Measurements from ENCODE around the gene CTU2.

CTU2 gene

DNA sequence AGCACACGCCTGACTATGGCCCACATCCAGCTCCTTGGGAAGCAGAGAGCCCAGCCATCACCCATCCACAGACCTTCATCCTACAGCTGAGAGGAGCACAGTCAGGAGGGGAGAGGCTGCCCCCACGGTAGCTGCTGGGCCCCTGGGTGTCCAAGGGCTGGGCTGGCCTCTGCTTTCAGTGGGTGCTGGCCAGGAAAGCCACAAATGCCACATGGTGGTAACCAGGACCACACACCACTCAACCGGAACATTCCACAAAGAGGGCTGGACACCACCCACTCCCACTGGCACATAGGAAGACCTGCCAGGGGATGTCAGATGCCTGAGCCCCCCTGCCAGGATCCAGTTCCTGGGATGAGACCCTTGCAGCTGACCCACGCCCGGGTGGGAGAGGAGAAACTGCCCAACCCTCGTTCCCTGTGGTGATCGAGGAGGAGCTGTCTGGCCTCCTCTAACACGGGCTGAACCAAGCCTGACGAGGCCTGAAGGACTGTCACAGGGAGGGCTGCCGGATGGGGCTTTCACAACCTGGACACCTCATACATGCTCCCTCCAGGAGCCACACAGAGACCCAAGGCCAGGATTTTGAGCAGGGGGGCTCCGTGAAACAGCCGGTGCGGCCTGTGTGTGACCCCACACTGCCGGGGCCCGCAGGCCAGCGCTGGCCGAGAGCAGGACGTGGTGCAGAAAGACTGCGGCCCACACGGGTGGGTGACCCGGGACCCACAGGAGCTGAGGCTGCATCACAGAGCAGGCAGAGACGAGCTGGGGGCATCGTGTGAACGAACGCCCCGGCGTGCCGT, 48.0 kb downstream of the CTU2 start:
- no peak for DNase-seq (ENCODE audit: insufficient read length, low spot score)
- no peak for TF ChIP-seq TAF1 (IDR thresholded peaks at IDR 0.05; ENCODE audit: low read depth, low read length)
- no peak for TF ChIP-seq PAX5 (IDR thresholded peaks at IDR 0.05; ENCODE audit: insufficient read depth, low read length, severe bottlenecking)
- TF ChIP-seq POU2F2 (IDR thresholded peaks at IDR 0.05; ENCODE audit: low read depth, low read length) = no peak
- TF ChIP-seq POLR2AphosphoS5 (IDR thresholded peaks at IDR 0.05; ENCODE audit: low read depth, low read length) = no peak
- no peak for TF ChIP-seq POLR2A (IDR thresholded peaks at IDR 0.05; ENCODE audit: low read depth, low read length)
- no peak for TF ChIP-seq SPI1 (IDR thresholded peaks at IDR 0.05; ENCODE audit: low read depth, low read length)
- no peak for FAIRE-seq

DNA sequence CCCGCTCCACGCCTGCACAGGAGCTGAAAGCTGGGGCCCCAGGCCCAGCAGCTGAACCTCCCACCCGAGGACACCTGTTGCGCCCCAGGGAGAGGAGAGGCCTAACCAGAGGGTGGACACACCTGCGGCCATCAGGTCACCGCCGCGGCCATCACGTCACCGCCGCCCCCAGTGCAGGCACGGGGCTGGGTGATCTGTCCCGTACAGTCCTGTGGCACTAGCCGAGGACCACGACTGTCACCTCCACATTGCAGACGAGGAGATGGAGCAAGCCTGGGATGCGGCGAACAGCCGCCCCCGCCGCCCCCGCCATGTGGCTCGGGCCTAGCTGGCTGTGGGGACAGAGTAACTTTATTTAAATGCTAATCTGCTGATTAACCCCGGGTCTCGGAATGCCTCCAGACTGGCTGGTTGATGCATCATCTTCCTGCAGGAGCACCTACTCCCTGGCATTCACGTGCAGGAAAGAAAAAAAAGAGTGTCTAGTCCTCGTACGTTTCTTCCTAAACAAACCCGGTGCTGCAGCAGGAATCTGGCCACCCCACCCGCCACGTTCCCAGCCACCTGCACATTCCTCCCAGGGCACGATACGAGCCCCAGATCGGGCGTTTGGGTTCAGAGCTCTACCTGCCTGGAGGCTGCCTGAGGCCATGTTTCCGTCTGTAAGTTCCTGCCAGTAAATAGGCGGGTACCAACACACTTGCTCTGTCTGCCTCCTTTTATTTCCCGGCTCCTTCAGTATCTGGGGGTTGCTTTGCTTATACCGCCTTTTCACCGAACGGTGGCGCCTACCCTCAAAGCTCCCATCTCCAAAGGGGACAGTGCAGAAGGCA, 48.8 kb downstream of the CTU2 start:
- no peak for TF ChIP-seq POLR2A (IDR thresholded peaks at IDR 0.05; ENCODE audit: low read depth, low read length)
- no peak for TF ChIP-seq PAX5 (IDR thresholded peaks at IDR 0.05; ENCODE audit: insufficient read depth, low read length, severe bottlenecking)
- no peak for TF ChIP-seq SPI1 (IDR thresholded peaks at IDR 0.05; ENCODE audit: low read depth, low read length)
- no peak for TF ChIP-seq POLR2AphosphoS5 (IDR thresholded peaks at IDR 0.05; ENCODE audit: low read depth, low read length)
- no peak for TF ChIP-seq POU2F2 (IDR thresholded peaks at IDR 0.05; ENCODE audit: low read depth, low read length)
- no peak for TF ChIP-seq TAF1 (IDR thresholded peaks at IDR 0.05; ENCODE audit: low read depth, low read length)
- no peak for FAIRE-seq
- DNase-seq (ENCODE audit: insufficient read length, low spot score) = no peak

GRCh38 chr16:88755745-88756443, 49.6 kb downstream of the CTU2 start:
- DNase-seq (ENCODE audit: insufficient read length, low spot score) = no peak
- FAIRE-seq = no peak
- no peak for TF ChIP-seq POLR2AphosphoS5 (IDR thresholded peaks at IDR 0.05; ENCODE audit: low read depth, low read length)
- no peak for TF ChIP-seq TAF1 (IDR thresholded peaks at IDR 0.05; ENCODE audit: low read depth, low read length)
- TF ChIP-seq POU2F2 (IDR thresholded peaks at IDR 0.05; ENCODE audit: low read depth, low read length) = no peak
- no peak for TF ChIP-seq PAX5 (IDR thresholded peaks at IDR 0.05; ENCODE audit: insufficient read depth, low read length, severe bottlenecking)
- TF ChIP-seq POLR2A (IDR thresholded peaks at IDR 0.05; ENCODE audit: low read depth, low read length) = no peak
- no peak for TF ChIP-seq SPI1 (IDR thresholded peaks at IDR 0.05; ENCODE audit: low read depth, low read length)

- no peak for TF ChIP-seq PAX5 (IDR thresholded peaks at IDR 0.05; ENCODE audit: insufficient read depth, low read length, severe bottlenecking)
- TF ChIP-seq TAF1 (IDR thresholded peaks at IDR 0.05; ENCODE audit: low read depth, low read length) = no peak
- no peak for TF ChIP-seq POLR2A (IDR thresholded peaks at IDR 0.05; ENCODE audit: low read depth, low read length)
- TF ChIP-seq POU2F2 (IDR thresholded peaks at IDR 0.05; ENCODE audit: low read depth, low read length) = no peak
- TF ChIP-seq SPI1 (IDR thresholded peaks at IDR 0.05; ENCODE audit: low read depth, low read length) = no peak
- no peak for TF ChIP-seq POLR2AphosphoS5 (IDR thresholded peaks at IDR 0.05; ENCODE audit: low read depth, low read length)
- FAIRE-seq (no peak), DNase-seq (ENCODE audit: insufficient read length, low spot score) (no peak)
Observed at GRCh38 chr16:88758227-88758943, 52.1 kb downstream of the CTU2 start.

- TF ChIP-seq POLR2AphosphoS5 (IDR thresholded peaks at IDR 0.05; ENCODE audit: low read depth, low read length) = no peak
- no peak for TF ChIP-seq POLR2A (IDR thresholded peaks at IDR 0.05; ENCODE audit: low read depth, low read length)
- TF ChIP-seq POU2F2 (IDR thresholded peaks at IDR 0.05; ENCODE audit: low read depth, low read length) = no peak
- TF ChIP-seq SPI1 (IDR thresholded peaks at IDR 0.05; ENCODE audit: low read depth, low read length) = no peak
- no peak for TF ChIP-seq TAF1 (IDR thresholded peaks at IDR 0.05; ENCODE audit: low read depth, low read length)
- no peak for TF ChIP-seq PAX5 (IDR thresholded peaks at IDR 0.05; ENCODE audit: insufficient read depth, low read length, severe bottlenecking)
- FAIRE-seq = no peak
- DNase-seq (ENCODE audit: insufficient read length, low spot score) = no peak
Observed at GRCh38 chr16:88758944-88759244, 52.6 kb downstream of the CTU2 start.

DNA sequence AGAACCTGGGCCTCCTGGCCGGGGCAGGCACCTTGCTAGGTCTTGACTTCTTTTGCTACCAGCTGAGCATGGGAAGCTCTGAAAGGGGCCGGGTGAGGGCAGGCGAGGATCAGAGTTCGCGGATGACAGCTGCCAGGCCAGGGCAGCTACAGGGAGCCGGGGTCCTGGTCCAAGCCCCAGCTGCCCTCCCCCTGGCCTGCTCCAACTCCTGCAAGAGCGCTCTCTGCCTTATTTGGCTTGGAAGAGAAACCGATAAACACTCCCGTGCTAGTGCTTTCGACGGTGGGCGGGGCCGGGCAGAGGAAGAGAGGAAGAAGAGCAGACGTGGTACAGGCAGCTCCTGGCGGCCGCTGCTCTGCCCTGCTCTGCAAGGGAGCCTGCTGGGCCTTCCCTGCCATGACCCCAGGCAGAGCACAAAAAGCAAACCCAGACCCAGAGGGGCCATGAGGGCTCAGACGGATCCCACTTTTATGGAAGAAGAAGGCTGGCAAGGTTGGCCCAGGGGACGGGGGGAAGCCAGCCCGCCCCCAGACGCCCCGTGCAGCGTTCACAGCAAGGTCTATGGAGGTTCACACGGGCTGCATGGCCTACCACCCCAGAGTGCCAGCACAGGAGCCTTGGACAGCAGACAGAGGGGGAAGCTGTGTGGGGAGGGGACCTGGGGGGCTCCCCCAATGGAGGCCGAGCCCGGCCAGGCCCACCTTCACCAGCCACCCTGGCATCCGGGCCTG, 53.1 kb downstream of the CTU2 start:
- TF ChIP-seq TAF1 (IDR thresholded peaks at IDR 0.05; ENCODE audit: low read depth, low read length) = no peak
- FAIRE-seq (no peak), DNase-seq (ENCODE audit: insufficient read length, low spot score) (no peak)

DNA sequence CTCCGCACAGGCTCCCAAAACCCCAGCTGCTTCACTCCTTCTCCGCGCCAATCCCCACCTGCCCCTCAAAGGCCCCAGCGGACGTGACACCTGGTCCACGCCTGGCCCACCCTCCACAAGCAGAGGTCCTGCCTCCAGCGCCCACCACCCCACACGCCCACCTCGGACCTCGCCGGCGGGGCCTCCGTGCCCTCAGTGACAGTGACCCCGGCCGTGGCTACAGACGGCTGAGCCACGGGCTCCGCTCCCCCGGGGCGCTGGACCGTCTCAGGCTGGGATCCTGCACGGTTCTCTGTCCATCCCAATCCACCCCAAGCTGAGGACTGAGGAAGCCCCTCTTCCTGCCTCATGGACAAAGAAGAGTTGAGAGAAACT, 53.7 kb downstream of the CTU2 start:
- DNase-seq (ENCODE audit: insufficient read length, low spot score) = no peak
- TF ChIP-seq POLR2AphosphoS5 (IDR thresholded peaks at IDR 0.05; ENCODE audit: low read depth, low read length) (no peak), POLR2A (IDR thresholded peaks at IDR 0.05; ENCODE audit: low read depth, low read length) (no peak)
- FAIRE-seq = no peak

GRCh38 chr16:88760424-88761142, 54.3 kb downstream of the CTU2 start:
- DNase-seq (ENCODE audit: insufficient read length, low spot score) = no peak
- FAIRE-seq = no peak

More at GRCh38 chr16:88760424-88761142, 54.3 kb downstream of the CTU2 start:
- TF ChIP-seq PAX5 (IDR thresholded peaks at IDR 0.05; ENCODE audit: insufficient read depth, low read length, severe bottlenecking) (no peak), POLR2AphosphoS5 (IDR thresholded peaks at IDR 0.05; ENCODE audit: low read depth, low read length) (no peak), TAF1 (IDR thresholded peaks at IDR 0.05; ENCODE audit: low read depth, low read length) (no peak), POLR2A (IDR thresholded peaks at IDR 0.05; ENCODE audit: low read depth, low read length) (no peak), POU2F2 (IDR thresholded peaks at IDR 0.05; ENCODE audit: low read depth, low read length) (no peak), SPI1 (IDR thresholded peaks at IDR 0.05; ENCODE audit: low read depth, low read length) (no peak)

Measured in GM12891 (cell line).